WTC11 (cell line): ENCODE results near the gene BOC. TPM values are rescaled to one million over a fixed set of nuclear protein-coding genes. Genes with fewer than 3 reads are reported as not detected.
A peak's percentile ranks its signal among the peaks of the same experiment; 100 is the strongest.

Experiments used
- AFF4 ChIP-seq: sonication (generic); formaldehyde crosslinking; IDR thresholded peaks from 2 replicates; pipeline ENCODE4 v1.8.1; 2023; ENCODE audit warnings: mild to moderate bottlenecking, missing genetic modification reagents, borderline replicate concordance
- HMGA2 ChIP-seq: fragments of 250-450 bp; sonication (Bioruptor Pico); IDR thresholded peaks from 2 replicates; pipeline ENCODE4 v1.4.0; 2021; ENCODE audit warnings: mild to moderate bottlenecking, moderate library complexity
- HMGXB4 ChIP-seq: sonication (generic); formaldehyde crosslinking; IDR thresholded peaks from 2 replicates; pipeline ENCODE4 v1.8.1; 2023; ENCODE audit warnings: mild to moderate bottlenecking, moderate library complexity, missing genetic modification reagents
- KAT7 ChIP-seq: sonication (generic); formaldehyde crosslinking; IDR thresholded peaks from 2 replicates; pipeline ENCODE4 v1.8.1; 2023; ENCODE audit warnings: missing genetic modification reagents, mild to moderate bottlenecking, borderline replicate concordance
- MLX ChIP-seq: sonication (generic); formaldehyde crosslinking; IDR thresholded peaks from 2 replicates; pipeline ENCODE4 v1.8.1; 2023; ENCODE audit warnings: mild to moderate bottlenecking, missing genetic modification reagents, moderate library complexity
- MYBL2 ChIP-seq: sonication (generic); formaldehyde crosslinking; IDR thresholded peaks from 2 replicates; pipeline ENCODE4 v1.8.1; 2023; ENCODE audit warnings: mild to moderate bottlenecking, moderate library complexity, missing genetic modification reagents
- NR1H2 ChIP-seq: sonication (generic); formaldehyde crosslinking; IDR thresholded peaks from 2 replicates; pipeline ENCODE4 v1.9.0; 2021; ENCODE audit warnings: mild to moderate bottlenecking, moderate library complexity, missing genetic modification reagents
- RELA ChIP-seq: sonication (generic); formaldehyde crosslinking; IDR thresholded peaks from 2 replicates; pipeline ENCODE4 v1.8.1; 2022; ENCODE audit warnings: missing genetic modification reagents, mild to moderate bottlenecking, borderline replicate concordance
- TCF7 ChIP-seq: sonication (generic); formaldehyde crosslinking; IDR thresholded peaks from 2 replicates; pipeline ENCODE4 v1.8.0; 2022; ENCODE audit warnings: mild to moderate bottlenecking, low read depth, missing genetic modification reagents, moderate library complexity
- ZNF232 ChIP-seq: sonication (generic); formaldehyde crosslinking; IDR thresholded peaks from 2 replicates; pipeline ENCODE4 v1.8.0; 2022; ENCODE audit warnings: mild to moderate bottlenecking, missing genetic modification reagents
- ZNF263 ChIP-seq: sonication (generic); formaldehyde crosslinking; IDR thresholded peaks from 2 replicates; pipeline ENCODE4 v1.8.1; 2022; ENCODE audit warnings: low read depth, mild to moderate bottlenecking, moderate library complexity, missing genetic modification reagents
- ZSCAN18 ChIP-seq: fragments of 250-450 bp; sonication (Bioruptor Pico); IDR thresholded peaks from 2 replicates; pipeline ENCODE4 v2.1.2; 2022; ENCODE audit warnings: mild to moderate bottlenecking, moderate library complexity
- total RNA-seq: library from RNA; stranded (reverse); gene quantifications from 3 replicates; pipeline ENCODE4 v1.2.3, GENCODE V29; 2021
- TF ChIP-seq, protein P1 (sequence below): fragments of 250-450 bp; sonication (Bioruptor Pico); IDR thresholded peaks from 2 replicates; pipeline ENCODE4 v1.9.0; 2021; ENCODE audit warnings: mild to moderate bottlenecking
- TF ChIP-seq, protein P2 (sequence below): sonication (generic); formaldehyde crosslinking; IDR thresholded peaks from 2 replicates; pipeline ENCODE4 v1.8.1; 2022; ENCODE audit warnings: mild to moderate bottlenecking, missing genetic modification reagents, moderate library complexity, borderline replicate concordance
- TF ChIP-seq, protein P3 (sequence below): sonication (generic); formaldehyde crosslinking; IDR thresholded peaks from 2 replicates; pipeline ENCODE4 v1.8.0; 2023; ENCODE audit warnings: missing genetic modification reagents
- TF ChIP-seq, protein P4 (sequence below): sonication (generic); formaldehyde crosslinking; conservative IDR thresholded peaks from 2 replicates; pipeline ENCODE4 v1.8.1; 2022; ENCODE audit warnings: mild to moderate bottlenecking, missing genetic modification reagents
- TF ChIP-seq, protein P5 (sequence below): fragments of 250-450 bp; sonication (Bioruptor Pico); IDR thresholded peaks from 2 replicates; pipeline ENCODE4 v1.9.0; 2021; ENCODE audit warnings: mild to moderate bottlenecking, borderline replicate concordance

Gene BOC
- total RNA-seq, 1 experiment from 2014 or later, result 8.0 TPM

DNA sequence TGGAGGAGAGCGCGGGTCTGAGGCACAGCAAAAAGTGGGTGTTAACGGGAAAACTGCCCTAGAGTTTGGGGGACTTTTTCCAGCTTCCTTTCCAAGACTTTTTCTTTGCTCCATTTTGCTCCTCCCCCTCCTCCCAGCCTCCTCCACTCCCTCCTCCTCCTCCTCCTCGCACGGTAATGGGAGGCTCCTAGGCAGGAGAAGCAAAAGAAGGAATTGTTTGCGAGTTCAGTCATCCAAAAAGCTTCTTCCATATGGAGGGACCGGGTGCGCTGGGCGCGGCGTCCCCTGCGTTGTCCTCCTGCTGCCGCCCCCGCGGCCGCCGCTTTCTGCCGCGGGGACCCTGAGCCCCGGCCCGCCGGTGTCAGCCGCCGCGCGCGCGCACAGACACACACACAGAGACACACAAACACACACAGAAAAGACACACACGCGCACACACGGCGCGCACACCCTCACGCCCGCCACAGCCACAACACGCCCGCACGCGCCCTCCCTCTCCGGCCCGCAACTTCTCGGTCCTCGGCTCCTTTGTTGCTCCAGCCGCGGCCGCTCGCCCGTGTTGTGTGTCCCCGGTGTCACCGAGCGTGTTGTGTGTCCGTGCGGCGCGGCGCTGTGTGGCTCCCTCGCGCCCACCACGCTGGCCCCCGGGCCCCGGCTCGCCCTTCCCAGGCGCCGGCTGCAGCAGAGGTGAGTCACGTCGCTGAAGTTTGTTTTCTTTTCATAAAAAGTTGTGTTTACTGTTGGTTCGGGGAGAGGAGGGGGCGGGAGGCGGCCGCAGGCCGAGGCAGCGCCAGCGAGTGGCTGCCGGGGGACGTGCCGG is at the start of gene BOC (continued):
- TF ChIP-seq, protein P1, sequence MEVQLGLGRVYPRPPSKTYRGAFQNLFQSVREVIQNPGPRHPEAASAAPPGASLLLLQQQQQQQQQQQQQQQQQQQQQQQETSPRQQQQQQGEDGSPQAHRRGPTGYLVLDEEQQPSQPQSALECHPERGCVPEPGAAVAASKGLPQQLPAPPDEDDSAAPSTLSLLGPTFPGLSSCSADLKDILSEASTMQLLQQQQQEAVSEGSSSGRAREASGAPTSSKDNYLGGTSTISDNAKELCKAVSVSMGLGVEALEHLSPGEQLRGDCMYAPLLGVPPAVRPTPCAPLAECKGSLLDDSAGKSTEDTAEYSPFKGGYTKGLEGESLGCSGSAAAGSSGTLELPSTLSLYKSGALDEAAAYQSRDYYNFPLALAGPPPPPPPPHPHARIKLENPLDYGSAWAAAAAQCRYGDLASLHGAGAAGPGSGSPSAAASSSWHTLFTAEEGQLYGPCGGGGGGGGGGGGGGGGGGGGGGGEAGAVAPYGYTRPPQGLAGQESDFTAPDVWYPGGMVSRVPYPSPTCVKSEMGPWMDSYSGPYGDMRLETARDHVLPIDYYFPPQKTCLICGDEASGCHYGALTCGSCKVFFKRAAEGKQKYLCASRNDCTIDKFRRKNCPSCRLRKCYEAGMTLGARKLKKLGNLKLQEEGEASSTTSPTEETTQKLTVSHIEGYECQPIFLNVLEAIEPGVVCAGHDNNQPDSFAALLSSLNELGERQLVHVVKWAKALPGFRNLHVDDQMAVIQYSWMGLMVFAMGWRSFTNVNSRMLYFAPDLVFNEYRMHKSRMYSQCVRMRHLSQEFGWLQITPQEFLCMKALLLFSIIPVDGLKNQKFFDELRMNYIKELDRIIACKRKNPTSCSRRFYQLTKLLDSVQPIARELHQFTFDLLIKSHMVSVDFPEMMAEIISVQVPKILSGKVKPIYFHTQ, result no peak
- TF ChIP-seq, protein P2, sequence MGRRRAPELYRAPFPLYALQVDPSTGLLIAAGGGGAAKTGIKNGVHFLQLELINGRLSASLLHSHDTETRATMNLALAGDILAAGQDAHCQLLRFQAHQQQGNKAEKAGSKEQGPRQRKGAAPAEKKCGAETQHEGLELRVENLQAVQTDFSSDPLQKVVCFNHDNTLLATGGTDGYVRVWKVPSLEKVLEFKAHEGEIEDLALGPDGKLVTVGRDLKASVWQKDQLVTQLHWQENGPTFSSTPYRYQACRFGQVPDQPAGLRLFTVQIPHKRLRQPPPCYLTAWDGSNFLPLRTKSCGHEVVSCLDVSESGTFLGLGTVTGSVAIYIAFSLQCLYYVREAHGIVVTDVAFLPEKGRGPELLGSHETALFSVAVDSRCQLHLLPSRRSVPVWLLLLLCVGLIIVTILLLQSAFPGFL (CRISPR knock-in tag), result no peak
- no peak for TF ChIP-seq AFF4 (CRISPR knock-in tag)
- TF ChIP-seq, protein P3, sequence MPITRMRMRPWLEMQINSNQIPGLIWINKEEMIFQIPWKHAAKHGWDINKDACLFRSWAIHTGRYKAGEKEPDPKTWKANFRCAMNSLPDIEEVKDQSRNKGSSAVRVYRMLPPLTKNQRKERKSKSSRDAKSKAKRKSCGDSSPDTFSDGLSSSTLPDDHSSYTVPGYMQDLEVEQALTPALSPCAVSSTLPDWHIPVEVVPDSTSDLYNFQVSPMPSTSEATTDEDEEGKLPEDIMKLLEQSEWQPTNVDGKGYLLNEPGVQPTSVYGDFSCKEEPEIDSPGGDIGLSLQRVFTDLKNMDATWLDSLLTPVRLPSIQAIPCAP (CRISPR knock-in tag), result no peak
- no peak for TF ChIP-seq ZNF232 (CRISPR knock-in tag)
- no peak for TF ChIP-seq ZSCAN18 (CRISPR knock-in tag)
- TF ChIP-seq KAT7 (CRISPR knock-in tag), result peak; percentile 90; the same call in 1 of the 2 replicates
- TF ChIP-seq RELA (CRISPR knock-in tag), result no peak
- TF ChIP-seq MLX, result no peak
- TF ChIP-seq TCF7, result no peak
- TF ChIP-seq HMGA2 (CRISPR knock-in tag), result no peak
- TF ChIP-seq, protein P4, sequence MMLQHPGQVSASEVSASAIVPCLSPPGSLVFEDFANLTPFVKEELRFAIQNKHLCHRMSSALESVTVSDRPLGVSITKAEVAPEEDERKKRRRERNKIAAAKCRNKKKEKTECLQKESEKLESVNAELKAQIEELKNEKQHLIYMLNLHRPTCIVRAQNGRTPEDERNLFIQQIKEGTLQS (CRISPR knock-in tag), result no peak
- peak; percentile 96 for TF ChIP-seq ZNF263 (CRISPR knock-in tag)
- TF ChIP-seq, protein P5, sequence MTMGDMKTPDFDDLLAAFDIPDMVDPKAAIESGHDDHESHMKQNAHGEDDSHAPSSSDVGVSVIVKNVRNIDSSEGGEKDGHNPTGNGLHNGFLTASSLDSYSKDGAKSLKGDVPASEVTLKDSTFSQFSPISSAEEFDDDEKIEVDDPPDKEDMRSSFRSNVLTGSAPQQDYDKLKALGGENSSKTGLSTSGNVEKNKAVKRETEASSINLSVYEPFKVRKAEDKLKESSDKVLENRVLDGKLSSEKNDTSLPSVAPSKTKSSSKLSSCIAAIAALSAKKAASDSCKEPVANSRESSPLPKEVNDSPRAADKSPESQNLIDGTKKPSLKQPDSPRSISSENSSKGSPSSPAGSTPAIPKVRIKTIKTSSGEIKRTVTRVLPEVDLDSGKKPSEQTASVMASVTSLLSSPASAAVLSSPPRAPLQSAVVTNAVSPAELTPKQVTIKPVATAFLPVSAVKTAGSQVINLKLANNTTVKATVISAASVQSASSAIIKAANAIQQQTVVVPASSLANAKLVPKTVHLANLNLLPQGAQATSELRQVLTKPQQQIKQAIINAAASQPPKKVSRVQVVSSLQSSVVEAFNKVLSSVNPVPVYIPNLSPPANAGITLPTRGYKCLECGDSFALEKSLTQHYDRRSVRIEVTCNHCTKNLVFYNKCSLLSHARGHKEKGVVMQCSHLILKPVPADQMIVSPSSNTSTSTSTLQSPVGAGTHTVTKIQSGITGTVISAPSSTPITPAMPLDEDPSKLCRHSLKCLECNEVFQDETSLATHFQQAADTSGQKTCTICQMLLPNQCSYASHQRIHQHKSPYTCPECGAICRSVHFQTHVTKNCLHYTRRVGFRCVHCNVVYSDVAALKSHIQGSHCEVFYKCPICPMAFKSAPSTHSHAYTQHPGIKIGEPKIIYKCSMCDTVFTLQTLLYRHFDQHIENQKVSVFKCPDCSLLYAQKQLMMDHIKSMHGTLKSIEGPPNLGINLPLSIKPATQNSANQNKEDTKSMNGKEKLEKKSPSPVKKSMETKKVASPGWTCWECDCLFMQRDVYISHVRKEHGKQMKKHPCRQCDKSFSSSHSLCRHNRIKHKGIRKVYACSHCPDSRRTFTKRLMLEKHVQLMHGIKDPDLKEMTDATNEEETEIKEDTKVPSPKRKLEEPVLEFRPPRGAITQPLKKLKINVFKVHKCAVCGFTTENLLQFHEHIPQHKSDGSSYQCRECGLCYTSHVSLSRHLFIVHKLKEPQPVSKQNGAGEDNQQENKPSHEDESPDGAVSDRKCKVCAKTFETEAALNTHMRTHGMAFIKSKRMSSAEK (CRISPR knock-in tag), result no peak
- peak; percentile 61 for TF ChIP-seq HMGXB4
- TF ChIP-seq NR1H2 (CRISPR knock-in tag), result no peak
- TF ChIP-seq MYBL2, result 0 out of 2 replicates have a peak, but pooled peaks have one; percentile 25
